ENCODE measurements around the gene ZAR1.

ZAR1 gene

GRCh38 chr4:48503233-48504025 lies 13.4 kb downstream of the ZAR1 start:
- Histone ChIP-seq H3K79me2 (ENCODE audit: insufficient read depth, low read length) (no peaks in the 10 kb centered on the region), H3K9me2 (ENCODE audit: low read depth, low read length) (no peaks in the 10 kb centered on the region), H2AFZ (ENCODE audit: low read length) (no peak overlapping the region), H4K20me1 (ENCODE audit: insufficient read depth, low read length) (no peaks in the 10 kb centered on the region), H3K9me3 (ENCODE audit: low read length) (no peaks in the 10 kb centered on the region), H3K4me1 (ENCODE audit: insufficient read depth, low read length, severe bottlenecking) (no peaks in the 10 kb centered on the region), H3K9ac (ENCODE audit: low read length) (no peak overlapping the region), H3K4me2 (ENCODE audit: low read length) (no peak overlapping the region), H3K4me3 (ENCODE audit: low read depth, low read length, poor library complexity, severe bottlenecking) (no peak overlapping the region), H3F3A (ENCODE audit: insufficient read depth, low read length) (no peaks in the 10 kb centered on the region), H3K27ac (ENCODE audit: low read depth, low read length, poor library complexity, severe bottlenecking) (no peak overlapping the region), H3K27me3 (ENCODE audit: insufficient read depth, low read length) (no peaks in the 10 kb centered on the region), H3K36me3 (ENCODE audit: insufficient read depth, low read length) (peaks cover 51% of the 10 kb centered on the region; the same call in 1 of the 2 replicates)
- TF ChIP-seq EZH2 (IDR thresholded peaks at IDR 0.05; ENCODE audit: borderline replicate concordance, low read length): no peak
- TF ChIP-seq CTCF (IDR thresholded peaks at IDR 0.05; ENCODE audit: low read length): no peak

- Histone ChIP-seq H3K4me2 (ENCODE audit: low read length) (no peak overlapping the region), H3K27ac (ENCODE audit: low read depth, low read length, poor library complexity, severe bottlenecking) (no peak overlapping the region), H3K36me3 (ENCODE audit: insufficient read depth, low read length) (peaks cover 55% of the 10 kb centered on the region; the same call in 1 of the 2 replicates), H3K9me2 (ENCODE audit: low read depth, low read length) (no peaks in the 10 kb centered on the region), H3K9me3 (ENCODE audit: low read length) (no peaks in the 10 kb centered on the region), H3K79me2 (ENCODE audit: insufficient read depth, low read length) (no peaks in the 10 kb centered on the region), H3K4me1 (ENCODE audit: insufficient read depth, low read length, severe bottlenecking) (no peaks in the 10 kb centered on the region), H3K27me3 (ENCODE audit: insufficient read depth, low read length) (no peaks in the 10 kb centered on the region), H3K9ac (ENCODE audit: low read length) (no peak overlapping the region), H4K20me1 (ENCODE audit: insufficient read depth, low read length) (no peaks in the 10 kb centered on the region), H3K4me3 (ENCODE audit: low read depth, low read length, poor library complexity, severe bottlenecking) (no peak overlapping the region), H3F3A (ENCODE audit: insufficient read depth, low read length) (no peaks in the 10 kb centered on the region), H2AFZ (ENCODE audit: low read length) (no peak overlapping the region)
- TF ChIP-seq CTCF (IDR thresholded peaks at IDR 0.05; ENCODE audit: low read length): no peak
- no peak for TF ChIP-seq EZH2 (IDR thresholded peaks at IDR 0.05; ENCODE audit: borderline replicate concordance, low read length)
Measured at GRCh38 chr4:48504026-48504330, 13.9 kb downstream of the ZAR1 start.

GRCh38 chr4:48504352-48504751 lies 14.3 kb downstream of the ZAR1 start:
- TF ChIP-seq CTCF (IDR thresholded peaks at IDR 0.05; ENCODE audit: low read length): no peak
- no peak for TF ChIP-seq EZH2 (IDR thresholded peaks at IDR 0.05; ENCODE audit: borderline replicate concordance, low read length)
- Histone ChIP-seq H3K4me1 (ENCODE audit: insufficient read depth, low read length, severe bottlenecking) (no peaks in the 10 kb centered on the region), H3K79me2 (ENCODE audit: insufficient read depth, low read length) (no peaks in the 10 kb centered on the region), H3K27ac (ENCODE audit: low read depth, low read length, poor library complexity, severe bottlenecking) (no peak overlapping the region), H3K9ac (ENCODE audit: low read length) (no peak overlapping the region), H3K9me2 (ENCODE audit: low read depth, low read length) (no peaks in the 10 kb centered on the region), H3K9me3 (ENCODE audit: low read length) (no peaks in the 10 kb centered on the region), H3K27me3 (ENCODE audit: insufficient read depth, low read length) (no peaks in the 10 kb centered on the region), H3K4me2 (ENCODE audit: low read length) (no peak overlapping the region), H3K4me3 (ENCODE audit: low read depth, low read length, poor library complexity, severe bottlenecking) (no peak overlapping the region), H3K36me3 (ENCODE audit: insufficient read depth, low read length) (peaks cover 55% of the 10 kb centered on the region; the same call in 1 of the 2 replicates), H4K20me1 (ENCODE audit: insufficient read depth, low read length) (no peaks in the 10 kb centered on the region), H2AFZ (ENCODE audit: low read length) (no peak overlapping the region), H3F3A (ENCODE audit: insufficient read depth, low read length) (no peaks in the 10 kb centered on the region)
